WTC11 (cell line): ENCODE measurements around the gene GRIN2A. TPM values are rescaled to one million over a fixed set of nuclear protein-coding genes. Genes with fewer than 3 reads are reported as not detected.

Source experiments
- ATAC-seq: fragments of 200-7000 bp; cut with Tn5 transposase; 2 replicates; pipeline ENCODE4 v1.10.0; 2021; ENCODE audit warnings: mild to moderate bottlenecking, moderate library complexity
- CTCF ChIA-PET: fragments of 300-600 bp; sonication (Branson Sonifier 250); formaldehyde crosslinking; loops from one replicate; lab custom pipeline; 2021; ENCODE audit warnings: antibody characterized with exemption; lab: Charles Lee
- POLR2A ChIA-PET: fragments of 350-600 bp; sonication (Branson Sonifier 250); formaldehyde crosslinking; loops from one replicate; lab custom pipeline; 2021; ENCODE audit warnings: antibody characterized with exemption; lab: Charles Lee
- DNase-seq: peaks from one replicate; pipeline ENCODE4 v3.0.0; 2021; ENCODE audit warnings: low spot score
- H3K27ac Mint-ChIP-seq: 2 replicates; pipeline ENCODE4 v1.8.0; 2021; ENCODE audit warnings: mixed read lengths
- H3K27me3 Mint-ChIP-seq: 2 replicates; pipeline ENCODE4 v1.8.0; 2021; ENCODE audit warnings: low read depth, mild to moderate bottlenecking, moderate library complexity, mixed read lengths
- H3K36me3 Mint-ChIP-seq: 2 replicates; pipeline ENCODE4 v1.8.0; 2021; ENCODE audit warnings: mixed read lengths
- H3K4me1 Mint-ChIP-seq: 2 replicates; pipeline ENCODE4 v1.8.0; 2022; ENCODE audit warnings: mixed read lengths
- H3K4me3 Mint-ChIP-seq: 2 replicates; pipeline ENCODE4 v1.8.0; 2021; ENCODE audit warnings: mild to moderate bottlenecking, moderate library complexity, mixed read lengths
- H3K9me3 Mint-ChIP-seq: 2 replicates; pipeline ENCODE4 v1.8.0; 2021; ENCODE audit warnings: mixed read lengths
- ARID4B ChIP-seq: sonication (generic); formaldehyde crosslinking; IDR thresholded peaks from 2 replicates; pipeline ENCODE4 v1.8.0; 2023; ENCODE audit warnings: missing genetic modification reagents, mild to moderate bottlenecking, borderline replicate concordance
- ATF2 ChIP-seq: sonication (generic); formaldehyde crosslinking; IDR thresholded peaks from 2 replicates; pipeline ENCODE4 v1.8.1; 2022; ENCODE audit warnings: low read depth, missing genetic modification reagents, borderline replicate concordance
- ATF6 ChIP-seq: sonication (generic); formaldehyde crosslinking; IDR thresholded peaks from 2 replicates; pipeline ENCODE4 v1.8.1; 2023; ENCODE audit warnings: mild to moderate bottlenecking, missing genetic modification reagents
- CBFB ChIP-seq: sonication (generic); formaldehyde crosslinking; IDR thresholded peaks from 2 replicates; pipeline ENCODE4 v1.8.1; 2022; ENCODE audit warnings: mild to moderate bottlenecking, low read depth, missing genetic modification reagents
- CDX4 ChIP-seq: fragments of 250-450 bp; sonication (Bioruptor Pico); IDR thresholded peaks from 2 replicates; pipeline ENCODE4 v1.9.0; 2021; ENCODE audit warnings: moderate library complexity, mild to moderate bottlenecking, inconsistent platforms, borderline replicate concordance
- E2F1 ChIP-seq: sonication (generic); formaldehyde crosslinking; IDR thresholded peaks from 2 replicates; pipeline ENCODE4 v1.8.0; 2022; ENCODE audit warnings: mild to moderate bottlenecking, missing genetic modification reagents
- E2F4 ChIP-seq: sonication (generic); formaldehyde crosslinking; IDR thresholded peaks from 2 replicates; pipeline ENCODE4 v1.8.1; 2022; ENCODE audit warnings: low read depth, mild to moderate bottlenecking, moderate library complexity, missing genetic modification reagents, borderline replicate concordance
- EMX1 ChIP-seq: fragments of 250-450 bp; sonication (Bioruptor Pico); IDR thresholded peaks from 2 replicates; pipeline ENCODE4 v1.8.0; 2021; ENCODE audit warnings: mild to moderate bottlenecking
- ESRRA ChIP-seq: sonication (generic); formaldehyde crosslinking; IDR thresholded peaks from 2 replicates; pipeline ENCODE4 v1.8.1; 2022; ENCODE audit warnings: mild to moderate bottlenecking, missing genetic modification reagents, borderline replicate concordance
- ETV6 ChIP-seq: sonication (generic); formaldehyde crosslinking; IDR thresholded peaks from 2 replicates; pipeline ENCODE4 v1.8.1; 2022; ENCODE audit warnings: mild to moderate bottlenecking, missing genetic modification reagents
- FOXJ3 ChIP-seq: sonication (generic); formaldehyde crosslinking; IDR thresholded peaks from 2 replicates; pipeline ENCODE4 v1.9.0; 2021; ENCODE audit warnings: missing genetic modification reagents, mild to moderate bottlenecking, borderline replicate concordance
- FOXP1 ChIP-seq: sonication (generic); formaldehyde crosslinking; IDR thresholded peaks from 2 replicates; pipeline ENCODE4 v1.8.0; 2022; ENCODE audit warnings: missing genetic modification reagents, mild to moderate bottlenecking, moderate library complexity, borderline replicate concordance
- GTF2I ChIP-seq: fragments of 250-450 bp; sonication (Bioruptor Pico); conservative IDR thresholded peaks from 2 replicates; pipeline ENCODE4 v1.4.0; 2021; ENCODE audit warnings: mild to moderate bottlenecking
- NFATC4 ChIP-seq: fragments of 250-450 bp; sonication (Bioruptor Pico); IDR thresholded peaks from 2 replicates; pipeline ENCODE4 v1.9.0; 2021; ENCODE audit warnings: mild to moderate bottlenecking
- NR2C2 ChIP-seq: sonication (generic); formaldehyde crosslinking; IDR thresholded peaks from 2 replicates; pipeline ENCODE4 v1.8.0; 2022; ENCODE audit warnings: mild to moderate bottlenecking, missing genetic modification reagents
- RORB ChIP-seq: fragments of 250-450 bp; sonication (Bioruptor Pico); IDR thresholded peaks from 2 replicates; pipeline ENCODE4 v1.9.0; 2021; ENCODE audit warnings: mild to moderate bottlenecking
- ZBTB21 ChIP-seq: sonication (generic); formaldehyde crosslinking; IDR thresholded peaks from 2 replicates; pipeline ENCODE4 v1.8.1; 2023; ENCODE audit warnings: mild to moderate bottlenecking, missing genetic modification reagents, borderline replicate concordance
- ZNF281 ChIP-seq: sonication (generic); formaldehyde crosslinking; IDR thresholded peaks from 2 replicates; pipeline ENCODE4 v1.8.0; 2023; ENCODE audit warnings: mild to moderate bottlenecking, missing genetic modification reagents
- ZNF416 ChIP-seq: fragments of 250-450 bp; sonication (Bioruptor Pico); IDR thresholded peaks from 2 replicates; pipeline ENCODE4 v1.9.0; 2021; ENCODE audit warnings: mild to moderate bottlenecking, inconsistent platforms
- ZNF425 ChIP-seq: fragments of 250-450 bp; sonication (Bioruptor Pico); conservative IDR thresholded peaks from 2 replicates; pipeline ENCODE4 v1.9.0; 2021; ENCODE audit warnings: mild to moderate bottlenecking
- total RNA-seq: library from RNA; stranded (reverse); gene quantifications from 3 replicates; pipeline ENCODE4 v1.2.3, GENCODE V29; 2021

GRIN2A gene
- total RNA-seq, 1 experiment from 2014 or later, result 3.5 TPM

GRCh38 chr16:10016752-10017151 lies 165.5 kb downstream of the GRIN2A start:
- no peak overlapping the region for H3K27ac Mint-ChIP-seq
- H3K27me3 Mint-ChIP-seq, result no peaks in the 10 kb centered on the region
- ChIA-PET CTCF (no interaction called here), POLR2A (no interaction called here)
- ATAC-seq (no peak), DNase-seq (no peak)
- H3K9me3 Mint-ChIP-seq, result no peaks in the 10 kb centered on the region
- no peak overlapping the region for H3K4me3 Mint-ChIP-seq
- TF ChIP-seq FOXP1 (CRISPR knock-in tag), result no peak
- no peak for TF ChIP-seq EMX1
- no peak for TF ChIP-seq ZNF416
- TF ChIP-seq E2F1 (CRISPR knock-in tag), result no peak
- no peak for TF ChIP-seq ZNF425 (CRISPR knock-in tag)
- TF ChIP-seq NR2C2 (CRISPR knock-in tag), result no peak
- TF ChIP-seq E2F4 (CRISPR knock-in tag), result no peak
- no peak for TF ChIP-seq ZBTB21 (CRISPR knock-in tag)
- TF ChIP-seq RORB (CRISPR knock-in tag), result no peak
- TF ChIP-seq, all 79 proteins: peak for 0
- Mint-ChIP-seq H3K36me3 (no peaks in the 10 kb centered on the region), H3K4me1 (peaks cover 25% of the 10 kb centered on the region)

GRCh38 chr16:10015397-10015796 lies 166.8 kb downstream of the GRIN2A start:
- Mint-ChIP-seq H3K4me3 (no peak overlapping the region), H3K27me3 (no peaks in the 10 kb centered on the region), H3K4me1 (peaks cover 22% of the 10 kb centered on the region), H3K36me3 (no peaks in the 10 kb centered on the region)
- DNase-seq, result no peak
- POLR2A ChIA-PET, result no interaction called here
- no peak for ATAC-seq
- CTCF ChIA-PET, result no interaction called here
- TF ChIP-seq NFATC4 (no peak), ZNF416 (no peak), GTF2I (CRISPR knock-in tag) (no peak), ATF6 (CRISPR knock-in tag) (no peak), ZNF281 (no peak), ESRRA (no peak), FOXJ3 (no peak), ATF2 (CRISPR knock-in tag) (no peak), ETV6 (CRISPR knock-in tag) (no peak), ARID4B (CRISPR knock-in tag) (no peak), CDX4 (CRISPR knock-in tag) (no peak), CBFB (CRISPR knock-in tag) (no peak)
- TF ChIP-seq, all 79 proteins: peak for 0
- no peaks in the 10 kb centered on the region for H3K9me3 Mint-ChIP-seq
- no peak overlapping the region for H3K27ac Mint-ChIP-seq
